ENCODE data around the gene TMEM161A.

- TF ChIP-seq, protein P1, sequence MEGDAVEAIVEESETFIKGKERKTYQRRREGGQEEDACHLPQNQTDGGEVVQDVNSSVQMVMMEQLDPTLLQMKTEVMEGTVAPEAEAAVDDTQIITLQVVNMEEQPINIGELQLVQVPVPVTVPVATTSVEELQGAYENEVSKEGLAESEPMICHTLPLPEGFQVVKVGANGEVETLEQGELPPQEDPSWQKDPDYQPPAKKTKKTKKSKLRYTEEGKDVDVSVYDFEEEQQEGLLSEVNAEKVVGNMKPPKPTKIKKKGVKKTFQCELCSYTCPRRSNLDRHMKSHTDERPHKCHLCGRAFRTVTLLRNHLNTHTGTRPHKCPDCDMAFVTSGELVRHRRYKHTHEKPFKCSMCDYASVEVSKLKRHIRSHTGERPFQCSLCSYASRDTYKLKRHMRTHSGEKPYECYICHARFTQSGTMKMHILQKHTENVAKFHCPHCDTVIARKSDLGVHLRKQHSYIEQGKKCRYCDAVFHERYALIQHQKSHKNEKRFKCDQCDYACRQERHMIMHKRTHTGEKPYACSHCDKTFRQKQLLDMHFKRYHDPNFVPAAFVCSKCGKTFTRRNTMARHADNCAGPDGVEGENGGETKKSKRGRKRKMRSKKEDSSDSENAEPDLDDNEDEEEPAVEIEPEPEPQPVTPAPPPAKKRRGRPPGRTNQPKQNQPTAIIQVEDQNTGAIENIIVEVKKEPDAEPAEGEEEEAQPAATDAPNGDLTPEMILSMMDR (IDR thresholded peaks at IDR 0.05), result no peak
- TF ChIP-seq POLR2A (IDR thresholded peaks at IDR 0.05) (no peak), EP300 (IDR thresholded peaks at IDR 0.05) (no peak)
Observed at GRCh38 chr19:19094513-19094912, 43.8 kb downstream of the TMEM161A start.

All from sigmoid colon (tissue), 4 donors.